Measurements from ENCODE around the gene IL17A. TPM values are rescaled to one million over a fixed set of nuclear protein-coding genes. Genes with fewer than 3 reads are reported as not detected.
"Not testable (repeated sequence)": the region's sequence is repeated elsewhere in the genome, so short reads cannot be mapped to it uniquely, and the experiment has no call there.

IL17A gene
- total RNA-seq, 1 donor from 2014 or later: not detected

GRCh38 chr6:52164319-52165094 is 21.7 kb upstream of the IL17A start:
- DNase-seq (ENCODE audit: low read depth): peak; percentile 56

- DNase-seq (ENCODE audit: low read depth): no peak
Measured at GRCh38 chr6:52167267-52167666, 18.9 kb upstream of the IL17A start.

- DNase-seq (ENCODE audit: low read depth): not testable (repeated sequence)
Measured at GRCh38 chr6:52168351-52168750, 17.8 kb upstream of the IL17A start.

GRCh38 chr6:52174118-52174517 is 12.1 kb upstream of the IL17A start:
- no peak for DNase-seq (ENCODE audit: low read depth)

GRCh38 chr6:52176550-52176949 is 9.6 kb upstream of the IL17A start:
- no peak for DNase-seq (ENCODE audit: low read depth)

- DNase-seq (ENCODE audit: low read depth): no peak
Measured at GRCh38 chr6:52177961-52178360, 8.2 kb upstream of the IL17A start.

- no peak for DNase-seq (ENCODE audit: low read depth)
Measured at GRCh38 chr6:52180787-52181558, 5.2 kb upstream of the IL17A start.

GRCh38 chr6:52183131-52183713 is 3.0 kb upstream of the IL17A start:
- peak; percentile 18 for DNase-seq (ENCODE audit: low read depth)

- no peak for DNase-seq (ENCODE audit: low read depth)
Measured at GRCh38 chr6:52186480-52186879, 305 bp downstream of the IL17A start.

- no peak for DNase-seq (ENCODE audit: low read depth)
Measured at GRCh38 chr6:52187098-52187497, 923 bp downstream of the IL17A start.

- no peak for DNase-seq (ENCODE audit: low read depth)
Measured at GRCh38 chr6:52189974-52190373, 3.8 kb downstream of the IL17A start.

GRCh38 chr6:52190409-52190808 is 4.2 kb downstream of the IL17A start:
- no peak for DNase-seq (ENCODE audit: low read depth)

- DNase-seq (ENCODE audit: low read depth): no peak
Measured at GRCh38 chr6:52191824-52192223, 5.6 kb downstream of the IL17A start.

GRCh38 chr6:52195886-52196285 is 9.7 kb downstream of the IL17A start:
- DNase-seq (ENCODE audit: low read depth): no peak

GRCh38 chr6:52200088-52200487 is 13.9 kb downstream of the IL17A start:
- not testable (repeated sequence) for DNase-seq (ENCODE audit: low read depth)

- no peak for DNase-seq (ENCODE audit: low read depth)
Measured at GRCh38 chr6:52201046-52201445, 14.9 kb downstream of the IL17A start.

GRCh38 chr6:52201493-52201892 is 15.3 kb downstream of the IL17A start:
- DNase-seq (ENCODE audit: low read depth): no peak

- no peak for DNase-seq (ENCODE audit: low read depth)
Measured at GRCh38 chr6:52207066-52207465, 20.9 kb downstream of the IL17A start.

- no peak for DNase-seq (ENCODE audit: low read depth)
Measured at GRCh38 chr6:52208612-52209011, 22.4 kb downstream of the IL17A start.

GRCh38 chr6:52209770-52210169 is 23.6 kb downstream of the IL17A start:
- no peak for DNase-seq (ENCODE audit: low read depth)

GRCh38 chr6:52210227-52210626 is 24.1 kb downstream of the IL17A start:
- DNase-seq (ENCODE audit: low read depth): no peak

- no peak for DNase-seq (ENCODE audit: low read depth)
Measured at GRCh38 chr6:52213127-52213526, 27.0 kb downstream of the IL17A start.

GRCh38 chr6:52215787-52216186 is 29.6 kb downstream of the IL17A start:
- no peak for DNase-seq (ENCODE audit: low read depth)
